ENCODE data around the gene SNRNP25. TPM values are rescaled to one million over a fixed set of nuclear protein-coding genes. Genes with fewer than 3 reads are reported as not detected.

Gene SNRNP25
- total and polyA plus RNA-seq, 2 of the 8 experiments (the other 6 are each of a cell fraction or from before 2014, with no cell fraction given), result 53.0 to 58.4 TPM

DNA sequence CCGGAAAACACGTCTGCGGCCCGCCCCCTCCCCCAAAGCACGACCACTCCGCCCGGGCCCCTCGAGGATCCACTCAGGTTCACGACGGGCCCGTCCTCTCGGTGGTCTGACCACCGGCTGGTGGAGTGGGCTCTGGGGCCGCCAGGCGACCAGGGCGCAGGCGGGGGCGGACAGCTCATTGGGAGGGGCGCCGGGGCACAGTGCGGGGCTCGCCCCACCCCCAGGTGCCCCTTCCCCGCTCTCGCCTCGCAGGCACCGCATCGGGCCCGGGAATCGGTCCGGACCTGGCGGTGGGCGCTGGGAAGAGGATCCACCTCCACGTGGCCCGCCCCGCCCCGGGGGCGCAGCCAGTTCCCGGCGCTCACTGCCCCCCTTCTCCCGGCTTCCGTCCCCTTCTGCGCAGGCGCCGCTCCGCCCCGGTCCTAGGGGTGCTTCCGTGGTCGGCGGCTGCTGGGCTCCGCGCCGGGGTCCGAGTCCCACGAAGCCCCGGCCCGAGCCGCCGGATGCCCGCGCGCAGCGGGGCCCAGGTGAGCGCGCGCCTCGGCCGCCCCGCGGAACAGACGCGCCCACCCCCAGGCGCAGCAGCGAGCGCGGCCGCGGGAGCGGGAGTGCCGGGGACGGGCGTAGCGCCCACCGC is 24.3 kb downstream of the SNRNP25 start, which contains the start of gene MPG (continued):
- peak; percentile 37; the same call in 1 of the 2 replicates for TF ChIP-seq NRF1 (IDR thresholded peaks at IDR 0.05; ENCODE audit: low read depth, low read length)
- no peak for TF ChIP-seq TBP (IDR thresholded peaks at IDR 0.05; ENCODE audit: low read depth, low read length)
- TF ChIP-seq, protein P1, sequence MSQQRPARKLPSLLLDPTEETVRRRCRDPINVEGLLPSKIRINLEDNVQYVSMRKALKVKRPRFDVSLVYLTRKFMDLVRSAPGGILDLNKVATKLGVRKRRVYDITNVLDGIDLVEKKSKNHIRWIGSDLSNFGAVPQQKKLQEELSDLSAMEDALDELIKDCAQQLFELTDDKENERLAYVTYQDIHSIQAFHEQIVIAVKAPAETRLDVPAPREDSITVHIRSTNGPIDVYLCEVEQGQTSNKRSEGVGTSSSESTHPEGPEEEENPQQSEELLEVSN (IDR thresholded peaks at IDR 0.05), result peak; percentile 43; the same call in 1 of the 2 replicates
- TF ChIP-seq CREB1 (IDR thresholded peaks at IDR 0.05), result no peak
- TF ChIP-seq, protein P2, sequence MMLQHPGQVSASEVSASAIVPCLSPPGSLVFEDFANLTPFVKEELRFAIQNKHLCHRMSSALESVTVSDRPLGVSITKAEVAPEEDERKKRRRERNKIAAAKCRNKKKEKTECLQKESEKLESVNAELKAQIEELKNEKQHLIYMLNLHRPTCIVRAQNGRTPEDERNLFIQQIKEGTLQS (IDR thresholded peaks at IDR 0.05; ENCODE audit: insufficient read depth, low read depth, low read length), result no peak
- TF ChIP-seq TCF12 (IDR thresholded peaks at IDR 0.05; ENCODE audit: low read depth, low read length), result no peak
- no peak for TF ChIP-seq SIX5 (IDR thresholded peaks at IDR 0.05; ENCODE audit: low read depth, low read length)
